BJ (cell line): Measurements from ENCODE around the gene DBI. TPM values are rescaled to one million over a fixed set of nuclear protein-coding genes. Genes with fewer than 3 reads are reported as not detected.

ENCODE experiments used
- CTCF ChIA-PET: fragments of 350-600 bp; formaldehyde crosslinking; extraction: SDS; loops from one replicate; lab custom pipeline; 2021; ENCODE audit warnings: antibody characterized with exemption, inconsistent platforms; lab: Yijun Ruan, JAX
- POLR2A ChIA-PET: fragments of 300-600 bp; sonication (Branson Sonifier 250); formaldehyde crosslinking; extraction: SDS; loops from one replicate; lab custom pipeline; 2021; ENCODE audit warnings: antibody characterized with exemption; lab: Charles Lee
- DNase-seq: peaks from one replicate; pipeline ENCODE4 v3.0.0-alpha.2; 2011; ENCODE audit warnings: low read depth
- H3K27me3 ChIP-seq: 2 replicates; pipeline ENCODE4 v1.6.0; 2011; ENCODE audit warnings: low read length; ENCODE audit not compliant: control insufficient read depth, insufficient read depth
- H3K36me3 ChIP-seq: 2 replicates; pipeline ENCODE4 v1.5.1; 2011; ENCODE audit warnings: low read length; ENCODE audit not compliant: control insufficient read depth, insufficient read depth
- H3K4me3 ChIP-seq: 2 replicates; pipeline ENCODE4 v1.5.1; 2011; ENCODE audit warnings: low read depth, mild to moderate bottlenecking, control low read depth, low read length
- polyA plus RNA-seq: library from polyadenylated mRNA; depleted of rRNA; stranded (reverse); fragments of >200 nt; gene quantifications from 2 replicates; pipeline ENCODE4 v1.2.3, GENCODE V29; 2011; rRNA removed
- TF ChIP-seq, protein P1 (sequence below): IDR thresholded peaks from 2 replicates; pipeline ENCODE4 v1.5.1; 2011; ENCODE audit warnings: low read depth, mild to moderate bottlenecking, control low read depth, inconsistent platforms, low read length, moderate library complexity; ENCODE audit not compliant: insufficient read depth

DBI gene
- polyA plus RNA-seq, 1 experiment = 104 TPM

DNA sequence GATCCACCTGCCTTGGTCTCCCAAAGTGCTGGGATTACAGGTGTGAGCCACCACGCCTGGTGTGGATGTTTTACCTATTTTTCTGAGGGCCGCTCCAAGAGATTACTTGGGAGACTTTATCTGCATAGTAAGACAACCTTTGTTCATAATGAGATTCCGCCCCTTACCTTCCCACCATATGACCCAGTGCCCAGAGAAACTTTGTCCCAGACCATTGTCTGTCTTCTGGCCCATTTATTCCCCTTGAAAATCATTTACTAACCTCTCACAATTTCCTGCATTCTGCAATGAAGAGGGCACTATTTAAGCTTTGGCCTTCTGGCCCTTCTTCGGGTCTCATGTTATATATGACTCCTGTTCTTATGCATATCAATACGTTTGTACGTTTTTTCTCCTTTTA is 51.1 kb downstream of the DBI start:
- H3K36me3 ChIP-seq = no peaks in the 10 kb centered on the region
- TF ChIP-seq, protein P1, sequence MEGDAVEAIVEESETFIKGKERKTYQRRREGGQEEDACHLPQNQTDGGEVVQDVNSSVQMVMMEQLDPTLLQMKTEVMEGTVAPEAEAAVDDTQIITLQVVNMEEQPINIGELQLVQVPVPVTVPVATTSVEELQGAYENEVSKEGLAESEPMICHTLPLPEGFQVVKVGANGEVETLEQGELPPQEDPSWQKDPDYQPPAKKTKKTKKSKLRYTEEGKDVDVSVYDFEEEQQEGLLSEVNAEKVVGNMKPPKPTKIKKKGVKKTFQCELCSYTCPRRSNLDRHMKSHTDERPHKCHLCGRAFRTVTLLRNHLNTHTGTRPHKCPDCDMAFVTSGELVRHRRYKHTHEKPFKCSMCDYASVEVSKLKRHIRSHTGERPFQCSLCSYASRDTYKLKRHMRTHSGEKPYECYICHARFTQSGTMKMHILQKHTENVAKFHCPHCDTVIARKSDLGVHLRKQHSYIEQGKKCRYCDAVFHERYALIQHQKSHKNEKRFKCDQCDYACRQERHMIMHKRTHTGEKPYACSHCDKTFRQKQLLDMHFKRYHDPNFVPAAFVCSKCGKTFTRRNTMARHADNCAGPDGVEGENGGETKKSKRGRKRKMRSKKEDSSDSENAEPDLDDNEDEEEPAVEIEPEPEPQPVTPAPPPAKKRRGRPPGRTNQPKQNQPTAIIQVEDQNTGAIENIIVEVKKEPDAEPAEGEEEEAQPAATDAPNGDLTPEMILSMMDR = no peak
- ChIA-PET CTCF (no interaction called here), POLR2A (no interaction called here)
- no peak for DNase-seq
- H3K4me3 ChIP-seq = no peak overlapping the region
- H3K27me3 ChIP-seq = peaks cover 3% of the 10 kb centered on the region

DNA sequence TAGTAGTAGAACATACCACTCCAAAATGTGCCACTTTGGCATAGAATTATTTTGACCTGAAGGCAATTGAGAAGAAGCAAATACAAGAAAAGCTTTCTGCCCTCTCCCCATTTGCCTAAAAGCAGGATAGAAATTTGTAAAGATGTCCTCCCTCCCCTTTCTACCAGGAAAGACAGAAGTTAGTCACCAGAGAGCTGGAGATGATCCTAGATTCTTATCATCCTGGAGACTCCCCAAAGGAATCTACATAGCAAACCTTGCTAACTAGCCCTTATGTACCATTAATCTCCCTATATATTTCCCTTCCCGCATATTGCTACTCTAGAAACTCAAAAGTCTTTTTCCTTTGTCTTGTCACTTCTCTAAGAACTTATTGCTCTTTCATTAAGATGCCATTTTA is 52.3 kb downstream of the DBI start:
- no peaks in the 10 kb centered on the region for H3K36me3 ChIP-seq
- peaks cover 5% of the 10 kb centered on the region for H3K27me3 ChIP-seq
- ChIA-PET CTCF (interaction anchor here (1.0 kb wide), 1 partner anchor 21 kb away, joined by 5 read pairs; no protein-coding TSS in a partner anchor), POLR2A (no interaction called here)
- TF ChIP-seq, protein P1 = no peak
- no peak overlapping the region for H3K4me3 ChIP-seq
- no peak for DNase-seq

GRCh38 chr2:119419803-119420508 is 53.2 kb downstream of the DBI start:
- peaks cover 6% of the 10 kb centered on the region for H3K27me3 ChIP-seq
- no peak for DNase-seq
- ChIA-PET CTCF (interaction anchor here (0.7 to 1.6 kb wide), 2 partner anchors 11 to 56 kb away, joined by 4 read pairs; no protein-coding TSS in a partner anchor), POLR2A (no interaction called here)
- no peak overlapping the region for H3K4me3 ChIP-seq
- no peaks in the 10 kb centered on the region for H3K36me3 ChIP-seq
- TF ChIP-seq, protein P1 = no peak

- TF ChIP-seq, protein P1 = no peak
- peaks cover 6% of the 10 kb centered on the region for H3K27me3 ChIP-seq
- CTCF ChIA-PET = interaction anchor here (1.6 kb wide), 1 partner anchor 55 kb away, joined by 4 read pairs; no protein-coding TSS in a partner anchor
- H3K4me3 ChIP-seq = no peak overlapping the region
- DNase-seq = no peak
- no peaks in the 10 kb centered on the region for H3K36me3 ChIP-seq
- POLR2A ChIA-PET = no interaction called here
Measured at GRCh38 chr2:119421304-119421703, 54.5 kb downstream of the DBI start.

- DNase-seq = no peak
- POLR2A ChIA-PET = no interaction called here
- CTCF ChIA-PET = no interaction called here
- no peak overlapping the region for H3K4me3 ChIP-seq
- TF ChIP-seq, protein P1 = no peak
- no peaks in the 10 kb centered on the region for H3K36me3 ChIP-seq
- H3K27me3 ChIP-seq = peaks cover 6% of the 10 kb centered on the region
Measured at GRCh38 chr2:119421741-119422140, 55.0 kb downstream of the DBI start.

Other genes starting within 250 kb of the DBI start
- not detected in 2 replicates for gene C1QL2, start 208.2 kb upstream of the DBI start, polyA plus RNA-seq
- gene STEAP3, start 143.1 kb upstream of the DBI start, polyA plus RNA-seq = 7.7 and 13.9 TPM in 2 replicates
- gene C2orf76, start 143 bp upstream of the DBI start, polyA plus RNA-seq = 7.0 and 25.0 TPM in 2 replicates
- 0.51 and 0.63 TPM in 2 replicates for gene TMEM37, start 64.9 kb downstream of the DBI start, polyA plus RNA-seq
- gene SCTR, start 157.5 kb downstream of the DBI start, polyA plus RNA-seq = not detected in 2 replicates
- 0.12 TPM in 1 of 2 replicates, not detected in the other for gene CFAP221, start 177.5 kb downstream of the DBI start, polyA plus RNA-seq